Activated T-cell treated with anti-CD3 and anti-CD28 coated beads, Interleukin-2, amount 50 U/mL, for 24 hours (primary cell): ENCODE measurements around the gene PRKAG3.

Experiments used
- DNase-seq: peaks from one replicate; pipeline ENCODE4 v3.0.0-alpha.2; 2020
- H3K27ac Mint-ChIP-seq: 2 replicates; pipeline ENCODE4 v1.8.0; 2020; ENCODE audit warnings: mild to moderate bottlenecking, mixed read lengths
- H3K27me3 Mint-ChIP-seq: 2 replicates; pipeline ENCODE4 v1.8.0; 2020; ENCODE audit warnings: mixed read lengths
- H3K36me3 Mint-ChIP-seq: 2 replicates; pipeline ENCODE4 v1.8.0; 2020; ENCODE audit warnings: low read depth, mixed read lengths
- H3K4me1 Mint-ChIP-seq: 2 replicates; pipeline ENCODE4 v1.8.0; 2020; ENCODE audit warnings: low read depth, mixed read lengths
- H3K4me3 Mint-ChIP-seq: 2 replicates; pipeline ENCODE4 v1.8.0; 2020; ENCODE audit warnings: mild to moderate bottlenecking, moderate library complexity, mixed read lengths
- H3K9me3 Mint-ChIP-seq: 2 replicates; pipeline ENCODE4 v1.8.0; 2020; ENCODE audit warnings: mixed read lengths

PRKAG3 gene

DNA sequence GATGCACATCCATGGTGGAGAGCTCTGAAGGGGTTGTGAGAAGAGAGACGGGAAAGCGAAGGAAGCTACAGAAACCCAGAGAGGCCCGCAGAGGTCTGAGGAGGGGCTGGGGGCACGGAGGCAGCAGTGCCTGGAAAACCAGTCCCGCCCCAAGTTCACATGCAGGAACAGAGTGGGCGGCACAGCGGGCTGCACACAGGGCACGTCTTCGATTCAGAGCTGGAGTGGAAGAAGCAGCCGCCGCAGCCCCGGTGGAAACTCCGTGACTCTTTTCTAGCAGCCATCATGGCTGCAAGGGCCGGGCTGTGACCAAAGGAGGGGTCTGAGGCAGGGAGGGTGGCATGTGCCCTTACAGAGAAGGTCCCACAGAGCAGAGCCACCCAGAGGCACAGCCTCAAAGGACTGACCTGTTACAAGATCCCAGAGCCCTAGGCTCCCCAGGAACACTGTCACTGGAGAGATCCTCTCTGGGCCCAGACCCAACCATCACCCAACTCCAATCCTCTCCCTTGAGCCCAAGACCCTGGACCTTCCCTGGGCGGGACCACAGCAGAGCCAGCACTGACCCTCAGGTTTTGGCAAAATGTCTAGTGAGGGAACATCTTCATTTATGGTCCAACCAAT is 10.7 kb downstream of the PRKAG3 start:
- Mint-ChIP-seq H3K4me1 (no peaks in the 10 kb centered on the region), H3K27me3 (peaks cover 3% of the 10 kb centered on the region), H3K9me3 (no peaks in the 10 kb centered on the region), H3K27ac (no peak overlapping the region), H3K36me3 (no peaks in the 10 kb centered on the region), H3K4me3 (no peak overlapping the region)
- DNase-seq, result no peak

- no peak overlapping the region for H3K4me3 Mint-ChIP-seq
- H3K27ac Mint-ChIP-seq, result no peak overlapping the region
- no peaks in the 10 kb centered on the region for H3K4me1 Mint-ChIP-seq
- no peaks in the 10 kb centered on the region for H3K36me3 Mint-ChIP-seq
- H3K9me3 Mint-ChIP-seq, result no peaks in the 10 kb centered on the region
- DNase-seq, result no peak
- H3K27me3 Mint-ChIP-seq, result peaks cover 3% of the 10 kb centered on the region
Observed at GRCh38 chr2:218819093-218819492, 12.5 kb downstream of the PRKAG3 start.

- Mint-ChIP-seq H3K27ac (no peak overlapping the region), H3K9me3 (no peaks in the 10 kb centered on the region), H3K36me3 (no peaks in the 10 kb centered on the region), H3K4me3 (no peak overlapping the region), H3K27me3 (peaks cover 4% of the 10 kb centered on the region), H3K4me1 (no peaks in the 10 kb centered on the region)
- no peak for DNase-seq
Observed at GRCh38 chr2:218816561-218817011, 15.0 kb downstream of the PRKAG3 start.

DNA sequence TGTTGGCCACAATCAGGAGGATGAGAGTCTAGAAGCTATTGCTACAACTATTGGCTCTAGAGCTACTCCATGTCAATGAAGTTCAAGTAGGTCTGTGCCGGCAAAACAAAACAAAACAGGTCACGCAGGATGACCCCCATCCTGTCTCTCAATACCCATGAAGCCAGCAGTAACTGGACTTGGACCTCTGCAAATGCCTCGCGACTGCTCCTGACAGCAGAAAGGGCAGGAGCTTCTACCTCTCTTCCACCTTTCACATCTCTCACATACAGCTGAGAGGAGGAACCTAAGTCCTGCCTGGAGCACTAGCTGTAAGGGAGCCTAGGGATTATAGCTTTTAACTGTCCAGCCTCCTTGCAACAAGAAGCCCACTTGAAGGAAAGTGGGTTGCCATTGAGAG is 16.0 kb downstream of the PRKAG3 start:
- Mint-ChIP-seq H3K4me1 (no peaks in the 10 kb centered on the region), H3K27me3 (peaks cover 10% of the 10 kb centered on the region), H3K4me3 (no peak overlapping the region), H3K9me3 (no peaks in the 10 kb centered on the region), H3K27ac (no peak overlapping the region), H3K36me3 (no peaks in the 10 kb centered on the region)
- no peak for DNase-seq

GRCh38 chr2:218815244-218815637 is 16.4 kb downstream of the PRKAG3 start:
- Mint-ChIP-seq H3K27ac (no peak overlapping the region), H3K4me1 (no peaks in the 10 kb centered on the region), H3K36me3 (no peaks in the 10 kb centered on the region), H3K4me3 (no peak overlapping the region), H3K9me3 (no peaks in the 10 kb centered on the region), H3K27me3 (peaks cover 10% of the 10 kb centered on the region)
- no peak for DNase-seq

- H3K4me3 Mint-ChIP-seq, result no peak overlapping the region
- no peaks in the 10 kb centered on the region for H3K9me3 Mint-ChIP-seq
- H3K27ac Mint-ChIP-seq, result no peak overlapping the region
- H3K36me3 Mint-ChIP-seq, result no peaks in the 10 kb centered on the region
- H3K27me3 Mint-ChIP-seq, result peaks cover 13% of the 10 kb centered on the region
- no peaks in the 10 kb centered on the region for H3K4me1 Mint-ChIP-seq
- DNase-seq, result no peak
Observed at GRCh38 chr2:218814540-218815243, 16.9 kb downstream of the PRKAG3 start.

DNA sequence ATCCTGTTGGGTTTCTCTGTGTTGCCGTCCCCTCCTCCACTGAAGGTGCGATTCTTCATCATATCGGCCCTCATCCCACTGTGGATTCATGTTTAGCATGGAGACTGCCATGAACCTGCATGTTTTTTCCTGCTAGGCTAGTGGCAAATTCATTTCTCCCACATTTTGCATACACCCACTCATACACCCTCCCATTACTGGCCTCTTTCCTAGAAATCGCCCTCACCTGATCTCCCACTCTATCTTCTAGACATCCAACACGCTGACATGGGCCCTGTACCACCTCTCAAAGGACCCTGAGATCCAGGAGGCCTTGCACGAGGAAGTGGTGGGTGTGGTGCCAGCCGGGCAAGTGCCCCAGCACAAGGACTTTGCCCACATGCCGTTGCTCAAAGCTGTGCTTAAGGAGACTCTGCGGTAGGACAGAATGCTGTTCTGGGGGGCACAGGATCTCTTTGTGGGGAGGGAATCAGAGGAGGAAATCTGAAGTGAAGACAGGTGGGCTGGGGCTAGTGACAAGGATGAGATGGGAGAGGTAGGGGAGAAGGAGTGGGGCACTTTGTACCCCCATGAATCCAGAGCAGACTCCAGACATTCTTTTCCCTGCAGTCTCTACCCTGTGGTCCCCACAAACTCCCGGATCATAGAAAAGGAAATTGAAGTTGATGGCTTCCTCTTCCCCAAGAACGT is 17.7 kb downstream of the PRKAG3 start:
- Mint-ChIP-seq H3K9me3 (no peaks in the 10 kb centered on the region), H3K27ac (no peak overlapping the region), H3K4me1 (no peaks in the 10 kb centered on the region), H3K36me3 (no peaks in the 10 kb centered on the region), H3K4me3 (no peak overlapping the region), H3K27me3 (peaks cover 21% of the 10 kb centered on the region)
- no peak for DNase-seq

DNA sequence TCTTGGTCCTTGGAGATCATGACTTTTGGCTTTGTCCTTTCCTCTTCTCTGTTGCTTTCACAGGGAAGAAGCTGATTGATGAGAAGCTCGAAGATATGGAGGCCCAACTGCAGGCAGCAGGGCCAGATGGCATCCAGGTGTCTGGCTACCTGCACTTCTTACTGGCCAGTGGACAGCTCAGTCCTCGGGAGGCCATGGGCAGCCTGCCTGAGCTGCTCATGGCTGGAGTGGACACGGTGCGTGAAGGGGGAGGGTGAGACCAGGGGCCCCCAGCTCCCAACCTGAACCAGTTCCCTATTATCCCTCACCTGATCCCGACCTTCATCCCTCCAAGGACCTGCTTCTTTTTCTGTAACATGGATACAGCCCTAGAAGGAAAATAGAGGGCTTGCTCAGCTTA is 18.7 kb downstream of the PRKAG3 start:
- Mint-ChIP-seq H3K4me1 (no peaks in the 10 kb centered on the region), H3K9me3 (no peaks in the 10 kb centered on the region), H3K27ac (no peak overlapping the region), H3K36me3 (no peaks in the 10 kb centered on the region), H3K4me3 (no peak overlapping the region), H3K27me3 (peaks cover 28% of the 10 kb centered on the region)
- DNase-seq, result no peak

DNA sequence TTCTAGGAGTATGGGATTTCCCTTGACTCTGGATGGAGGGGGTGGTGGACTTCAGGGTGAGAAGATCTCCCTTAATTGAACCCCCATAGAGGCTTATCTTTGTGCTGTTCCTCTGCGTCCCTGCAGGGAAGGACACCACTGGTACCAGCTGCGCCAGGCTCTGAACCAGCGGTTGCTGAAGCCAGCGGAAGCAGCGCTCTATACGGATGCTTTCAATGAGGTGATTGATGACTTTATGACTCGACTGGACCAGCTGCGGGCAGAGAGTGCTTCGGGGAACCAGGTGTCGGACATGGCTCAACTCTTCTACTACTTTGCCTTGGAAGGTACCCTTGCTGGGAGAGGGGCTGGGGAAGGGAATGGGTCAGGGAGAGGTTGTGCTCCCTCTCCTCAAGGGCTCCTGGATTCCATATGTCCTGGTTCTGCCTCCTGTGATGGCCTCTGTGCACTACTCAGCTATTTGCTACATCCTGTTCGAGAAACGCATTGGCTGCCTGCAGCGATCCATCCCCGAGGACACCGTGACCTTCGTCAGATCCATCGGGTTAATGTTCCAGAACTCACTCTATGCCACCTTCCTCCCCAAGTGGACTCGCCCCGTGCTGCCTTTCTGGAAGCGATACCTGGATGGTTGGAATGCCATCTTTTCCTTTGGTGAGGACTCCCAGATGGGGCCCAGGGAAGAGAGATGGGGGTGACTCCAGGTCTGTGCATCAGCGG is 19.3 kb downstream of the PRKAG3 start:
- no peaks in the 10 kb centered on the region for H3K36me3 Mint-ChIP-seq

GRCh38 chr2:218811382-218811781 is 20.2 kb downstream of the PRKAG3 start:
- no peaks in the 10 kb centered on the region for H3K36me3 Mint-ChIP-seq

More for the DNA sequence above, 19.3 kb downstream of the PRKAG3 start:
- DNase-seq, result no peak
- H3K27me3 Mint-ChIP-seq, result peaks cover 29% of the 10 kb centered on the region
- no peak overlapping the region for H3K4me3 Mint-ChIP-seq
- no peaks in the 10 kb centered on the region for H3K4me1 Mint-ChIP-seq
- no peaks in the 10 kb centered on the region for H3K9me3 Mint-ChIP-seq
- H3K27ac Mint-ChIP-seq, result no peak overlapping the region

GRCh38 chr2:218810256-218810655 is 21.3 kb downstream of the PRKAG3 start:
- Mint-ChIP-seq H3K9me3 (no peaks in the 10 kb centered on the region), H3K27me3 (peaks cover 42% of the 10 kb centered on the region), H3K36me3 (no peaks in the 10 kb centered on the region), H3K4me3 (no peak overlapping the region), H3K27ac (no peak overlapping the region), H3K4me1 (peaks cover 2% of the 10 kb centered on the region)
- DNase-seq, result no peak

More at GRCh38 chr2:218811382-218811781, 20.2 kb downstream of the PRKAG3 start:
- no peaks in the 10 kb centered on the region for H3K9me3 Mint-ChIP-seq
- peaks cover 1% of the 10 kb centered on the region for H3K4me1 Mint-ChIP-seq
- H3K27me3 Mint-ChIP-seq, result peaks cover 35% of the 10 kb centered on the region
- no peak overlapping the region for H3K27ac Mint-ChIP-seq
- DNase-seq, result no peak
- H3K4me3 Mint-ChIP-seq, result no peak overlapping the region

DNA sequence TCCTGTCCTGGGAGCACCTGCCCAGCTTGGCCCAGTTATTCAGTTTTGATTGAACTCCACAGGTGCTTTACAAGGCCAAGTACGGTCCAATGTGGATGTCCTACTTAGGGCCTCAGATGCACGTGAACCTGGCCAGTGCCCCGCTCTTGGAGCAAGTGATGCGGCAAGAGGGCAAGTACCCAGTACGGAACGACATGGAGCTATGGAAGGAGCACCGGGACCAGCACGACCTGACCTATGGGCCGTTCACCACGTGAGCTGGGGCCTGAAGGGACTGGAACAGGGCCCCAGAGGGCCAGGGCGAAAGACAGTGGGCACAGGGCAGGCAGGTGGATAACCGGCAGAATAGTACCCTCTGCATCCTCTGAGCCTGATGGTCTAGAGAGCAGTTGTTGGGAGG is 22.1 kb downstream of the PRKAG3 start:
- no peak for DNase-seq
- Mint-ChIP-seq H3K9me3 (peaks cover 6% of the 10 kb centered on the region), H3K4me3 (no peak overlapping the region), H3K36me3 (no peaks in the 10 kb centered on the region), H3K4me1 (peaks cover 2% of the 10 kb centered on the region), H3K27me3 (peaks cover 50% of the 10 kb centered on the region), H3K27ac (no peak overlapping the region)

DNA sequence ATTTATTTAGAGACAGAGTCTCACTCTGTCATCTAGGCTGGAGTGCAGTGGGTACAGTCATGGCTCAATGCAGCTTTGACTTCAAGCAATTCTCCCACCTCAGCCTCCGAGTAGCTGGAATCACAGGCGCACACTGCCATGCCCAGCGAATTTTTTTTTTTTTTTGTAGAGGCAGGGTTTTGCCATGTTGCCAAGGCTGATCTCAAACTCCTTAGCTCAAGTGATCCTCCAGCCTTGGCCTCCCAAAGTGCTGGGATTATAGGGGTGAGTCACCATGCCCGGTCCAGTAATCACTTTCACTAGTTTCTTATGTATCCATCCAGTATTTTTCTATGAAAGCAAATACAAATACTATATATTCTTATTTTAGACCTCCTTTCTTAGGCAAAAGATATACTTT is 24.0 kb downstream of the PRKAG3 start:
- Mint-ChIP-seq H3K9me3 (peaks cover 10% of the 10 kb centered on the region), H3K27me3 (peaks cover 52% of the 10 kb centered on the region)

GRCh38 chr2:218806346-218806978 is 25.1 kb downstream of the PRKAG3 start:
- Mint-ChIP-seq H3K9me3 (peaks cover 10% of the 10 kb centered on the region), H3K4me1 (peaks cover 4% of the 10 kb centered on the region), H3K27me3 (peaks cover 49% of the 10 kb centered on the region), H3K27ac (no peak overlapping the region), H3K4me3 (no peak overlapping the region), H3K36me3 (no peaks in the 10 kb centered on the region)
- DNase-seq, result no peak

More for the DNA sequence above, 24.0 kb downstream of the PRKAG3 start:
- no peaks in the 10 kb centered on the region for H3K36me3 Mint-ChIP-seq
- H3K4me1 Mint-ChIP-seq, result peaks cover 2% of the 10 kb centered on the region
- no peak for DNase-seq
- no peak overlapping the region for H3K4me3 Mint-ChIP-seq
- H3K27ac Mint-ChIP-seq, result no peak overlapping the region
